Fibroblast of skin of right biceps (primary cell): ENCODE data around the gene SMIM7.
"Not testable (repeated sequence)": the region's sequence is repeated elsewhere in the genome, so short reads cannot be mapped to it uniquely, and the experiment has no call there.

Source experiments
- DNase-seq: peaks from one replicate; pipeline ENCODE4 v3.0.0-alpha.2; 2013

SMIM7 gene

GRCh38 chr19:16659832-16660708 lies at the start of gene SMIM7:
Gene SMIM7 (minus strand): TSS chr19:16660144. CDS start chr19:16660110, 34 bp downstream.
- DNase-seq, result peak; percentile 99

GRCh38 chr19:16703677-16704076 lies 43.7 kb upstream of the SMIM7 start:
- no peak for DNase-seq

DNA sequence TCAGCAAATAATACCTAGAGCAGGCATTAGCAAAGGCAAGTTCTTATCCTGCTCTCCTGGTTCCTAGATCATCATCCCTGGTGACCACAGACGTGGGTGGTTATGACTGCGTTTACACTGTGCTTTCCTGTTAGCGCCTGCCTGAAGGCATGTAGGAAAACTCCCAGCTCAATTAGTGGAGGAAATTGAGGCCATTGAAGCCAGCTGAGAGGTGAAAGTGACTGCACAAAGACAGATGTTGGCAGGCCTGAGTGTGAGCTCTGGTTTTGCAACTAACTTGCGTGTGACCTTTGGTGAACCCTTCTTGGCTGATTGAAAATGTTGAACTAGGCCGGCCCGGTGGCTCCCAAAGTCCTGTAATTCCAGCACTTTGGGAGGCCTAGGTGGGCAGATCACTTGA lies 42.2 kb upstream of the SMIM7 start:
- peak; percentile 16 for DNase-seq

GRCh38 chr19:16698914-16699313 lies 39.0 kb upstream of the SMIM7 start:
- DNase-seq, result no peak

DNA sequence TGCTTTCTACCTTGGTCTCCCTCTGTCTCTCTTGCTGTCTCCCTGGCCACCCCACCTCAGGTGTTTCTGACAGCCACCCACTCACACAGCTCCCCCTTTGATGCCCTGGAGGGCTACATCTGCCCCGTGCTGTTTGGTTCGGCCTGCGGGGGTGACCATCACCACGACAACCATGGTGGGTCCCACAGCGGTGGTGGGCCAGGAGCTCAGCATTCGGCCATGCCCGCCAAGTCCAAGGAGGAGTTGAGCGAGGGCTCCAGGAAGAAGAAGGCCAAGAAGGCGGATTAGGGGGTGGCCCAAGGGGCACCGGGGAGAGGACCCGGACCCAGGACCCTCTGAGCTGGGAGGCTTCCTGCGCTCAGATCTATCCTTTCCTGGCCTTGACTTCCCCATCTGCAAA lies 28.1 kb upstream of the SMIM7 start:
- DNase-seq, result no peak

DNA sequence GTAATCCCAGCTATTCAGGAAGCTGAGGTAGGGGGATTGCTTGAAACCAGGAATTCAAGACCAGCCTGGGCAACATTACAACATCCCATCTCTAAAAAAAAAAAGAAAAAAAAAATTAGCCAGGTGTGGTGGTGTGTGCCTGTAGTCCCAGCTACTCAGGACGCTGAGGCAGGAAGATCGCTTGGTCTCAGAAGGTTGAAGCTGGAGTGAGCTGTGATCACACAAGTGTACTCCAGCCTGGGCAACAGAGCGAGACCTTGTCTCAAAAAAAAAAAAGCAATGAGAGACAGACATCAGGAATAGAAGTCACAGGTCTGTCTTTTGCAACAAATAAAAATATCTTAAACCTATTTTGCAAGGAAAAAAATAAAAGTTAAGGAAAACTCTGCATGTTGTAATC lies 24.3 kb upstream of the SMIM7 start:
- DNase-seq, result no peak

- no peak for DNase-seq
Observed at GRCh38 chr19:16682539-16682938, 22.6 kb upstream of the SMIM7 start.

GRCh38 chr19:16679811-16680210 lies 19.9 kb upstream of the SMIM7 start:
- no peak for DNase-seq

- DNase-seq, result no peak
Observed at GRCh38 chr19:16678498-16678897, 18.6 kb upstream of the SMIM7 start.

- DNase-seq, result no peak
Observed at GRCh38 chr19:16677055-16677454, 17.1 kb upstream of the SMIM7 start.

DNA sequence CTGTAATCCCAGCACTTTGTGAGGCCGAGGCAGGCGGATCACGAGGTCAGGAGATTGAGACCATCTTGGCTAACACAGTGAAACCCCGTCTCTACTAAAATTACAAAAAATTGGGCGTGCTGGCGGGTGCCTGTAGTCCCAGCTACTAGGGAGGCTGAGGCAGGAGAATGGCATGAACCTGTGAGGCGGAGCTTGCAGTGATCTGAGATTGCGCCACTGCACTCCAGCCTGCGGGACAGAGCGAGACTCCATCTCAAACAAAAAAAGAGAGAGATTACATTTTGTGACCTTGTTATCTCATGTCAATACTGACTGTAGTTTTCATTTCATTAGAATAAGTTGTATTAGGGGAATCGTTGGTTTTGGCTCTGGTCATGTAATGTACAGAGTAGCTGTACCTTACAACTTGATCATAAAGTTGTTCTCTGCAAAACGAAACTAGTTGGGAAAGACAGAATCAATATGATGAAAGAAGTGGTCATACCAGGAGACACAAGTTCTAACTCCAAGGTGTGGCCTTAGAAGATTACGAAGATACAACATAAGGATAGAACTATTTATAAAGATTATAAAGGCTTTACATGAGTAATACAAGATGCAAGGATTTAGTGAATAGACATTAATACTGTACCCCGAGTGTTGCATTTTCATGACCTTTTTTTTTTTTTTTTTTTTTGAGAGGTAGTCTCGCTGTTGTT lies 16.3 kb upstream of the SMIM7 start:
- no peak for DNase-seq

DNA sequence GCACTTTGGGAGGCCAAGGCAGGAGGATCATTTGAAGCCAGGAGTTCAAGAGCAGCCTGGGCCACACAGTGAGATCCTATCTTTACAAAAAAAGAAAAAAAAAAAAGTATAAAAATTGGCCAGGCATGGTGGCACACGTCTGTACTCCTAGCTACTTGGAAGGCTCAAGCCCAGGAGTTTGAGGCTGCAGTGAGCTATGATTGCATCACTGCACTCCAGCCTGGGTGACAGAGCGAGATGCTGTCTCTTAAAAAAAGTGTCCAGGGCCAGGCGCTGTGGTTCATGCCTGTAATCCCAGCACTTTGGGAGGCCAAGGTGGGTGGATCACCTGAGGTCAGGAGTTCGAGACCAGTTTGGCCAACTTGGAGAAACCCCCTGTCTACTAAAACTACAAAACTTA lies 13.9 kb upstream of the SMIM7 start:
- not testable (repeated sequence) for DNase-seq

DNA sequence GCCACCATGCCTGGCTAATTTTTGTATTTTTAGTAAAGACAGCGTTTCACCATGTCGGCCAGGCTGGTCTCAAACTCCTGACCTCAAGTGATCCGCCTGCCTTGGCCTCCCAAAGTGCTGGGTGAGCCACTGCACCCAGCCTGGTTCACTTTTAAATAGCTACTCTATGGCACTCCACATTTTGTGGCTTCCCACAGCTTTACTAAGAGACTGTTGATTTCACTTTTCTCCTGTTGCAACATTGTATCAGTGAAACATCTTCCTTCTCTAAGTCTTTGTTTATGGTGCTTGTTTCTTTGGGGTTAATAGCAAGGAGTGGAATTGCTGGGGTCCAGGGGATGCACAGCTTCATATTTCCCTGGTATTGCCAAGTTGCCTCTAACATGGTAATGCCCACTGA lies 13.3 kb upstream of the SMIM7 start:
- DNase-seq, result no peak

DNA sequence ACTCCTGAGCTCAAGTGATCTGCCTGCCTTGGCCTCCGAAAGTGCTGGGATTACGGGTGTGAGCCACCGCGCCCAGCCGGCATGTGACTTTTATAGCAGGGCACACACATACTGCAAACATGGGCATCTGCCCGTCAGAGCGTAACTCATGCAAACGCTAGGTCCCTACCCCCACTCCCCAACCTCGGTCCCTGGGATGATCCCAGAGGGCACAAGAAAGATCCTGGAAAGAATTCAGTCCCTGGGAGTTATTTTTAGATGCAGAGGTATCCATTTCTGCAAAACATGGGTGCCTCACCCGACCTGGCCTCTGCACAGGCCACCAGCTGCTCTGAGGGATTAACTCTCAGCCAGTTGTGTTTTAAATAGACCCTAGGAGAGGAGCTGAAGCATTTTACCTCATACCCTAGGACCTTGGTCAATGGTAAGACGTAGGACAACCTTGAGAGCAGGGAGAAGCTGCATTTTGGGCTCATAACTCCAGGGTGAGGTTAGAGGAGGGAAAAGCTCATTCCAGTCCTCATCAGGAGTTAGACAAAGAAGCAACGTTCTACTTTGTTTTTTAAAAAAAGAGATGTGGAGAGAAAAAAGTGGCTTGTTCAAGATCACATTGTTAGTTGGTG lies 11.8 kb upstream of the SMIM7 start:
- no peak for DNase-seq

DNA sequence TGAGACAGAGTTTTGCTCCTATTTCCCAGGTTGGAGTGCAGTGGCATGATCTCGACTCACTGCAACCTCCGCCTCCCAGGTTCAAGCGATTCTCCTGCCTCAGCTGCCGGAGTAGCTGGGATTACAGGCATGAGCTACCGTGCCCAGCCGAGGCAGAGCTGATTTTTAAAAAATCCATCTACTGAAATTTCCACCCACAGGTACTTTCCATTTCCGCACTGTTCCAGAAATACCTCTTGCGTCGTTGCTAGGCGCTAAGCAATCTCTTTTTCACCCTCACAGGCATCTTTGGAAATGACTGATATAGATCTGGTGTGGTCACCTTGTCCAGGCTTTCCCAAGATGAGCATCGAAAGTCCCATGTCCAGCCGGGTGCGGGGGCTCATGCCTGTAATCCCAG lies 10.3 kb upstream of the SMIM7 start:
- DNase-seq, result no peak

DNA sequence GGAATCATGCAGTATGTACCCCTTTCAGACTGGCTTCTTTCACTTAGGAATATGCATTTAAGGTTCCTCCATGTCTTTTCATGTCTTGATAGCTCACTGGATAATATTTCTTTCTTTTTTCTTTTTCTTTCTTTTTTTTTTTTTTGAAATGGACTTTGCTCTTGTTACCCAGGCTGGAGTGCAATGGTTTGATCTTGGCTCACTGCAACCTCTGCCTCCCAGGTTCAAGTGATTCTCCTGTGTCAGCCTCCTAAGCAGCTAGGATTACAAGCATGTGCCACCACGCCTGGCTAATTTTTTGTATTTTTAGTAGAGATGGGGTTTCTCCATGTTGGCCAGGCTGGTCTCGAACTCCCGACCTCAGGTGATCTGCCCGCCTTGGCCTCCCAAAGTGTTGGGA lies 8.8 kb upstream of the SMIM7 start:
- DNase-seq, result not testable (repeated sequence)

GRCh38 chr19:16668176-16668575 lies 8.2 kb upstream of the SMIM7 start:
- no peak for DNase-seq

- DNase-seq, result no peak
Observed at GRCh38 chr19:16661480-16662034, 1.6 kb upstream of the SMIM7 start.

DNA sequence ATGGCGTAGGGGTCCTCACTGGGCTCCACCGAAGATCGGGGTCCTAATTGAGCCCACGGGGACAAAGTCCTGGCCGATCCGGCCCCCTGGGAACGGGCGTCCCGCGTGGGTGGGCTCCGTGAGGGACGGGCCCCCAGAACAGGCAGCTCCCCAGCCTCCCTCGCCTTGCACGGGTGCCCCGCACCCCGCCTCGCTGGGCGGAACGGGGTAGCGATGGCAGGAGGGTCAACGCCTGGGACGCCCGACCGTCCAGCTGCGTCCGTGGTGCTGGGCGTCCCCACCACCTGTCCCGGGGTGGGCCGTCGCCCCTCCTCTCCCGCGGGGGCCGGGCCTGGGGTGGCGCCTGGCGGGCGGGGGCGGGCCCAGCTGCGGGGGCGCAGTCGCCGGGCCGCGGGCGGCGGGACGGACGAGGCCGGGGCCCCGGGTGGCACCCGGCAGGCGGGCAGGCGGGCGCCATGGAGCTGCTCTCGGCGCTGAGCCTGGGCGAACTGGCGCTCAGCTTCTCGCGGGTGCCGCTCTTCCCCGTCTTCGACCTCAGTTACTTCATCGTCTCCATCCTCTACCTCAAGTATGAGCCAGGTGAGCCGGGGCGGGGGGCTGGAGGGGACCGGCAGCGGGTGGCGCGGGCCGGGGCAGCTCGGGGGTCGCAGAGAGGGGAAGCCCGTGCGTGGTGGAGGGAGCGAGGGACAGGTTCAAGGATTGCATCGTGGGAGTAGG lies 977 bp upstream of the SMIM7 start, which contains the start of gene TMEM38A:
Gene TMEM38A (plus strand): TSS at position 377 of the 717 bp plus-strand sequence. CDS start 79 bp downstream, at position 456.
- no peak for DNase-seq

DNA sequence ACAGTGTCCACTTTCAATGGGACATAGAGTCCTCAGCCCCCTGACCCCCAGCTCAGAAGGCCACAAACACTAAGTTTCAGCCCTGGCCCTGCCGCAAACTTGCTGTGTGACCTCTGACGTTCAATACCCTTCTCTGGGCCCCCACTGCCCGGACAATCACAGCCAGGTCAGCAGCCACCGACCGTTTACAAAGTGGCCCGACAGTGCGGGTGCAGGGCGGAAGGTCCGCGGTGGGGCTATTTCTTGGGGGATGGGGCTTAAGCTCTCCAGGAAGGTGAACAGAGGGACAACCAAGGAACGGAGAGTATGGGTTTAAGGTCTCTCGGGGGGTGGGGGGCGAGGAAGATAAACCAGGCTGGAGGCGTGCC lies 496 bp downstream of the SMIM7 start:
- no peak for DNase-seq

DNA sequence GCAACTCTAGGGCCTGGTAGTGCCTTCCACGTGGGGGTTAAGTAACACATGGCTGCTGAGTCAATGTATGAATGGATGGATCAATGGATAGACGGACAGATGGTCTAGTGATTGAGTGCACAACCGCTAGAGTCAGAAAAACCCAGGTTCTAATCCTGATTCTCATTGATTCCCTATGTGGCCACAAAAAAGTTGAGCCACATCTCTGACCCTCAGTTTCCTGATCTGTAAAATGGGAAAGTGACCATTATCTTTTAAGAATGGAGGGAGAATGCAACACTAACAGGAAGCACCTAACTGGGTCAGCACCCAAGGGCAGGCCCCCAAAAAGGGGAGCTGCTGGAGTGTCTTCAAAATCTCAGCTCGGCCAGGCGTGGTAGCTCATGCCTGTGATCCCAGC lies 2.6 kb downstream of the SMIM7 start:
- DNase-seq, result no peak

GRCh38 chr19:16655727-16656126 lies 4.2 kb downstream of the SMIM7 start:
- no peak for DNase-seq

DNA sequence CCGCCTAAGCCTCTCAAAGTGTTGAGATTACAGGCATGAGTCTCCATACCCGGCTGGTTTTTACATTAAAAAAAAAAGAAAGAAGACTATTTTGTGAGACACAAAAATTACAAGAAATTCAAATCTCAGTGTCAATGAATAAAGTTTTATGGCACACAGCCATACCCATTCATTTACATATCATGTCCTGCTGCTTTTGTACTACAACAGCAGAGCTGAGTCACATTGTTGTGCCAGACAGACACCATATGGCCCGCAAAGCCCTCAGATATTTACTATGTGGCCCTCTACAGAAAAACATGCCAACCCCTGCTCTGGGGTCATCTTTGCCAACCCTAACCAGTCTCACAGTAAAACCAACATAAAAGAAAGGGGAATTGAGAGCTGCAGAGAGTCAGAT lies 5.3 kb downstream of the SMIM7 start:
- no peak for DNase-seq
